G401 (cell line): ENCODE data around the gene DENND2D. TPM values are rescaled to one million over a fixed set of nuclear protein-coding genes. Genes with fewer than 3 reads are reported as not detected.

ENCODE experiments used
- DNase-seq: peaks from one replicate; pipeline ENCODE4 v3.0.0-alpha.2; 2015; ENCODE audit warnings: low spot score
- in situ Hi-C: cut with HindIII; loops from 2 replicates; pipeline ENCODE4 v1.10.0; 2016; ENCODE audit warnings: low sequenced_read_pairs, mixed read lengths
- total RNA-seq: library from RNA; depleted of rRNA; stranded (reverse); fragments of >200 nt; shearing (Covaris generic); gene quantifications from 2 replicates; pipeline ENCODE4 v1.2.3, GENCODE V29; 2014

The DENND2D gene
- total RNA-seq, 1 experiment from 2014 or later, result not detected

DNA sequence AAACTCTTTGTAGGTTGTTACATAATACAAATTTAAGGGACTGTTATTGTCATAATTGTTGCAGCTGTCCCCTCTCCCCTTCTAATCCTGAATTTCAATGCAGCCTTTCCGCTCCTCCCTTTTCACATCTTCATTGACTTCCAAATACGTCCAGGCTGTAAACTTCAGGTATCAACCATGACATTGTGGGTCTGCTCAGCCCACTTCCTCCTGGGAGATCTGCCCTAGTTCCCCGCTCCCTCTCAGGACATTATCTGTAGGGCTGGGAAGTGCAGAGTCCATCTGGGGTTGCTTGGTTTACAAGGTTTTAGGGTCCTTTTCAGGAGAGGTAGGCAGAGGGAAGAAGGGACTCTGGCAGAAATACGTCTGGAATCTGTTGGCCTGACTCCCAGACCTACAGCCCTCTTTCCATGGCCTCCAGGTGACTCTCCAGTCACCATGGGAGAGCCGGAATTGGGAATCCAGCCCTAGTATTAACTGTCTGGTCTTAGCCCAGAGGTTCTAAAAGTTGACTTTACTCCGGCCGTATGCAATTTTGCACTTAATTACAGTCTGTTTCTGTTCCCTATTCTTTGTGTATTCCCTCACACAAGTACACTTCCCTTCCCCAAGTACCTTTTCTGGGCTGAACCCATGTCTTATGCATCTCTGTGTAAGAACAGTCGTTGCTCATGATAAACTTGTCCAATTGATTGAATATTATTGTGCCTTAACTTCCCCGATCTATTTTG lies 4.7 kb upstream of the DENND2D start:
- in situ Hi-C loops, result no loop called here
- DNase-seq, result no peak

DNA sequence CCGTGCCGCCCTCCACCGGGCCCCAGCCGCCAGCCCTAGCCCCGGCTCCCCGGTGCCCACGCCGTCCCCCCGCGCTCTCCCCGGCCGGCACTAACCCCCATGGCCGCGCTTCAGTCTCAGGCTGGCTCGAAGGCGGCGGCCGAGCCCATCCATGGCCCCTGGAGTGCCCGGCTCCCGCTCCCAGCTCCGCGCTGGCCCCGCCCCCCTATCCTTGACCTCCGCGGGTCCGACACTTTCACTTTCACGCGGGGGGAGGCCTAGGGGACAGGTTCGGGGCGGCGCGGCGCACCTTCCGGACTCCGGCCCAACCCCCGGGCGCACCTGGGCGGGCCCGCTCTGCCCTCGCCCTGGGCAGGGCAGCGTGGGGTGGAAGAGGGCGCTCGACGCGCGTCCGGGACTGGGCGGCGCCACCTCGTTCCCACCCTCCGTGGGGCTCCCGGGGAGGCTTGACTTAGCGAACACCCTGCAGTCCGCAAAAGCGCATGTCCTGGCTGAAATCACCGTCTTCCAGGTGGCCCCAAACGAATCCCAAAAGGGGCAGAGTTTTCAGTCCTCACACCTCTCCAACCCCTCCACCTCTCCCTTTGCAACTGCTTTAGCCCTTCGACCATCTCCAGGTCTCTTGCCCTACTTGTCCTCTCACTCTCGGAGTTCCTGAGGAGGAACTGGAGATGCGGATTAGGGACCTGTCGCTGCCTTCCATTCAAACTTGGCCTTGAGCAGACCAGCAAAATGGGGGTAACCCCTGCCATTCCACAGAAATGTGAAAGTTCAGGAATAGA lies 3.9 kb upstream of the DENND2D start:
- in situ Hi-C loops, result no loop called here
- DNase-seq, result no peak

DNA sequence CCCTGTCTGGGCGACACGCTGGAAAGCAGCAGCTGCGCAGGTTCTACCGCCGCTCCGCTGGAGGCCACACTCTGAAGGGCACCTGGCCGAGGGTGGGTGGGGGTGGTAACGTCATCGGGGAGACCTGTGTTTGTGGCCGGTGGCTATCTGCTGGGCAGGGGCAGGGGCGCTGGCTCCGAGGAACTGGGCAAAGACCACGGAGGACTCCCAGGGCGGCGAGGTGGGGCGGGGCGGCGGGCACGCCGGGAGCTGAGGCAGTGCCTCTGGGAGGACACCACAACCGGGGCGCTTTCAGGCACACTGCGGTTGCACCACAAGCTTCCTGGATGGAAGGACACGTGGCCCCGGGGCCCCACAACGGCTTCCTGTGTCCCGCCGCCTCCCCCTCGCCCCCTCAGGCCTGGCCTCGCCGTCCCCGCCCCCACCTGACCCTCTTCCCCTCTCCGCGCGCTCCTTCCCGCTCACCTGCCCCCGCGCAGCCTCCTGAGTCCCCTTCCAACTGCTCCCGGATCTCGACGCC lies 3.3 kb upstream of the DENND2D start:
- DNase-seq, result no peak
- in situ Hi-C loops, result no loop called here

DNA sequence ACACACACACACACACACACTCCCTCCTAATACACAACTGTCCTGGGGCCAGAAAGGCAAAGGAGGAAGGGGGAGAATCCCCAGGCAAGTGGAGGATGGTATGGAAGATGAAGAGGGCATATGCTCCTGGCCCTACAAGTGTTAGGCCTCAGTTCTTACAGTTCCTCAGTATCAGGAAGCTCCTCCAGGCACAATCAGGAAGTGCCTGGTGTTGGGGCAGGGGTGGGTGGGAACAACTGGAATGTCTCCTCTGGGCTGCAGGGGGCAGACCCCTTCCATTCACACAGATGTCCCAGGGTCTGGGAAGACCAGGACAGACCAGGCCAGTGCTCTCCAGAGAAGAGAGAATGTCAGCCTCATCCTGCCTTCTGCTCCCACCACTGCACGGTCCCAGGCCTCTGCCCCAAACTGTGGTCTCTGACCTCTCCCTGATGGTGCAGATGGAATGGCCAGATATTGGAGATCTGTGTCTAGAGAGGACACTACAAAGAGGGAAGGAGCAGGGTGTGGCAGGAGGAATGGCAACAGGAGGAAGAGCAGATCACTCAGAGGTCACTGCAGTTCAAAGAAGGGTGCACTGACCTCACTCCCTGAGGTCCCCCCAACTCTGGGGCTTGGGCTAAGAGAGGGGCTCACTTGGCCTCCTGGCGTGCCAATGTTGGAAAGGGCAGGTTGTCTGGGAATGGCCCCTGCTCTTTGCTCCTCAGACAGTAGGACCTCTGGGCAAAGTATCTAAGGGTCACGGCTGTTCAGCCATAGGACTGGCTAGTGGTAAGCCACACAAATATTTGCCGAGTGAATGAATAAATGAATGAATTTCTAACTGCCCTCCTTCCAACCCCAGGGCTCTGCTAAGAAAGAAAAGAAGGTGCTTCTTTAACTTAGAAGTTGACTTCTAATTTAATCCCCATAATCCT lies 2.5 kb upstream of the DENND2D start:
- in situ Hi-C loops, result no loop called here
- DNase-seq, result no peak

DNA sequence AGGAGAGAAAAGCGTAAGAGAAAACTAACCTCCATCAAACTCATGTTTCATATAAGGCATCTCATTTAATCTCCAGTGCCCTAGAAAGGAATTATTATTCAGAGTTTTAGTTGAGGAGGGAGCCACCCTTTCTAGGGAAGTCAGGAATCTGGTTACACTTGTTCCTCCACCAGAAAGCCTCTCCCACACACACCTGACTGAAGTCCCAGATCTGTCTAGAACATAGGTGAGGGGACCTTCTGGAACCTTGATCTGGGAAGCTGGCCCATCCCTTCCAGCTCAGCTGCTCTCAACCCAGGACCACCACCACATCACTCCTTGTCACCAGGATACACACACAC lies 1.9 kb upstream of the DENND2D start:
- in situ Hi-C loops, result no loop called here
- DNase-seq, result no peak

DNA sequence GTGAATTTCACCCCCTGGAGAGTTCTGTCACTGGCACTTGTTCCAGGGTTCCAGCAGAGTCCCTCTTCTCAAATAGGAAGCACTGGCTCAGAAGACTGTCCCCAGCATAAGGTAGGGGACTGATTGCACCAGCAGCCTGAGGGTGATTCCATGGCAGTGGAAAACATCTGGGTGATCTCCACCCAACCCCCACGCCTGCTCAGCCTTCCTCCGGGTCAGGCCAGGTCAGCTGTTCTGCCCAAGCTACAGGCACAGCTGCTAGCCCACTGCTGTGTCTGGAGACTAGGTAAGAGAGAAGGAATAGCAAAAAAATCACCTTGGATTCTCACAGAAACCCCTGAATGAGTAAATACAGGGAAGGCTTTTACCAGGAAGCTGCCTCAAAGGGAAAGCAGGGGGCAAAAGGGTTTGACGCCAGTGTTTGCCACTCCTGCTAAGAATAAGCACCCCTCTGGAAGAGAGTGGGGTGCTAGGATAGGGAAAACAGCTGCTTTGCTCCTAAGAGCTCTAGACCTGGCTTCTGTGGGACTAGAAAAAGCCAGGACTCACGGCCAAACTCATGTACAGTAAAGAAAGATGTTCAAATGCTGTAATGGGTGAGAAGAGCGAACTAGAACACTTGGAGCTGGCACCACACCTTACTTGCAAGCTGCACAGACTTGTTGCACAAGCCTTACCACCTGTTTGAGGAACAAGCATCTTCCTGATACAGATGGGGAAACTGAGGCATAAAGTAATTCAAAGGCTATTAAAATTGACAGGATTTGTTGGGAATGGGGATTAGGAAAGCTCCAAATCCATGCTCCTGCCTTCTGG lies 1.0 kb upstream of the DENND2D start:
- DNase-seq, result no peak
- in situ Hi-C loops, result no loop called here

DNA sequence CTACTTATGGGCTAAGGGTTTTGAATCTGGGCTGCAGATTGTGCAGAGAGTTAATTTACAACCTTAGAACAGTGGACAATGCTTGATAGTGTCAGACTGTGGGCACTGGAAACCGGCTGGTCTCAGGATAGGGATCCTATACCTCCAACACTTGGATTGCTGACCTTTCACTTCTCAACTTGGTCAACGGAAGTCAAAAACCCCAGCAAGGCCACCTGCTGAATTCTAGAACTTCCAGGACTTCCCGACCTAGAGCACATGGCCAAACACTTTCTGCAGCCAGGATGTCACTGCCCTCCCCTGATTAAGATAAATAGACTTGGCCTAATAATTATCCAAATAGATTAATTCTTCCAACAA lies 336 bp upstream of the DENND2D start:
- in situ Hi-C loops, result no loop called here
- DNase-seq, result no peak

DNA sequence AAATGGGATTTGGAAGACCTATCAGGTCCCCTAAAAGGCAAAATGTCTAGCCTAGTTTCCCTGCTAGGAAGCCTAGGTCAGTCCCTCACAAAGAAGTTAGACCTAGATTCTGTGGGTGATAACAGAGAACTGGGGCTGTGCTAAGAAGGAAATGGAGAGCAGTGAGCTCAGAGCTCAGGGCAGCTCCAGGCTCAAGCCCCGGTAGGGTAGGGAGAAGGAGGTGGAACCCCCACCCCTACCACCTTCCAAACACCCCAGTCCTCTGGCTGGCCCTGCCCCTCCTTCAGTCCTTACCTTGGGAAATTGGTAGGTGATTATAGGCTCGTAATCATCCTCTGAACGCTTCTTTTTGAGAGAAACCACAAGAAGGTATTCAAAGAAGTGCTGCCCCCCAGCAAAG lies 1.1 kb downstream of the DENND2D start:
- in situ Hi-C loops, result no loop called here
- DNase-seq, result no peak

DNA sequence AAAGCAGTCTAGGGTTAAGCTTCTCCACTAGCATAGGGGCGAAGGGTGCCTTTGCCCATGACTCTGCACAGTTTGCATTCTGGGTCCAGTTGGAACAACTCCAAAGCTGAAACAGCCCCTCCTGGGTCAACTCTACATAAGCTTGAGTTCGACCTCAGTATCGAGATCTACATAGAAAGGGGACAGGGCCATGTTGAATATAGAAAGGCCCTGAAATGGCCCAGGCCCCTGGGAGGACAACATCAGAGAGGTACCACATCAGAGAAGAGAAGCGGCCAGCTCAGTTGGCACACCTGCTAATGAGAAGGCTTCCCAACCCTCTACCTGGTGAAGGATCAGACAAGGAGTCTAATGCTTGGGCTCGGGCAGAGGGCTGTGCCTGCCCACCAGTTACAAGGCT lies 1.6 kb downstream of the DENND2D start:
- DNase-seq, result no peak

DNA sequence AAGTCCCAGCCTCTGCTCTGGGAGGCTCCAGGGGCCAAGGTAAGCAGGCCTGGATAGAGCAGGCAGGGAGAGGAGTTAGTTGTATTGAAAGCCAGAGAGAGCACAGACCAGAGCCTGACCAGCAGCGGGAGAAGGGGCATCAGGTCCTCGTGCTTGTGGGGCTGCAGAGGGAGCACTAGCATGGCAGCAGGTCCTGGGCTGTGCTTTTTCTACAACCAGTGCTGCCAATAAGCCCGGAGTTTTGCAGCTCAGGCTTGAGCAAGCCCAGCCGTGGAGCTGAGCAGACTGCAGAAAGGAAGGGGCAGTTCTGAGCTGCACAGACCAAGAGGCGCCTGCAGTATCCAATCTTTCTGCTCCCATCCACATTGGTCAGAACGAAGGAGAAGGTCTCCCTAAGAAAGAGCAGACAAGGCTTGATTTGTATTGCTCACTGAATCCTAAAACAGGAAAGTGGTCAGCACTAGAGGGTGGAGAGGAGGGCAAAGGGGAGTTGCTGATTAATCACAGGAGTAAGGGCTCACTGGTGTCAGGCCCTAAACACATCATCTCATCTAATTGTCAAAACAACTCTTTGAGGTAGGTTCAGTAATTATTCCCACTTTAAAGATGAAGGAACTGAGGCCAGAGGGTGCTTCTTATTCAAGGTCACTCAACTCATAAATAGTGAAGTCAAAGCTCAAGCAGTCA lies 2.7 kb downstream of the DENND2D start:
- in situ Hi-C loops, result no loop called here
- DNase-seq, result no peak

More for the DNA sequence above, 1.6 kb downstream of the DENND2D start:
- in situ Hi-C loops, result no loop called here

DNA sequence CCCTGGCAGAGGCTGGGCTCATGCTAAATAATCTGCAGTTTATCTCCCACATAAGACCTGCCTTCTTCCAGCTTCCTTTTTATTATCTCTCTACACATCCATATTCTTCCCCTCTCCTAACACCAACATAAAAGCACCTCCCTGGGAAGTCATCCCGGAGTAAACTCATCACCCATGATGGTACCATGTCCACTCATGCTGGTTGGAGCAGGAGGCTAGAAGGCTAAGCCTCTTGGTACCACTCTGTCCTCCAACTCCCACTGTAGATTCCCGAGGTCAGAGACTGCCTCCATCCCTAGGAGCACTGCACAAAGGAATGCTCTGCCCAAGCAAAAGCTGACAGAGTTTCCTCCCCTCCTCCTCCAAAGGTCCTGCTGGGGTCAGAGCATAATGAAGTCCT lies 4.2 kb downstream of the DENND2D start:
- in situ Hi-C loops, result no loop called here
- DNase-seq, result no peak

DNA sequence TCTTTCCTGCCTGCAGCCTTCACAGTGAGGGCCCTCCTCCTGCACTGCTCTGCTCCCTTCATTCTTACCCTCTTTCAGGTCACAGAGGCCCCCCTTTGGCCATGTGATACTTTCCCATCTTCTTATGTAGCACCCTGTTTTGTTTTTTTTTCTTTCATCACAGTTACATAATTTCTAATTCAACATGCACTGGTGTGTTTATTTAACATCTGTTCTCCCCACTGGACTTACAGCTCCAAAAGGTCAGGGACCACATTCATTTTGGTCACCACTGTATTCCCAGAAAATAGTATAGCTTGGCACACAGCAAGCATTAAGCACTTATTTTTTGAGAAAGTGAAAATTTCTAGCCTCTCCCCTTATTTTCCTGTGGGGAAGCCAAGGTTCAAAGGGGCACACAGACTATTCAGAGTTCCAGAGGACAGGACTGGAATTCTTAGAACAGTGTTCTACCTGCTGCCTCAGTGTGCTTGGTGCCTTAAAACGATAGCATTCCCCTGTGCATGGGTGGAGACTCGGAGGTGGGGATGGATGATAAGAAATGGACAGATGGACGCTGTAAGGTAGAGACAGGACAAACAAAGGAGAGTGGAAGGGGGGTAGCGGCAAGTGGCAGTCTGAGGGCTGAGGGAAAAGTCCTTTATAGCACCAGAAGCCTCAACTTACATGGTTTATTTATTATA lies 5.3 kb downstream of the DENND2D start:
- in situ Hi-C loops, result no loop called here
- no peak for DNase-seq

DNA sequence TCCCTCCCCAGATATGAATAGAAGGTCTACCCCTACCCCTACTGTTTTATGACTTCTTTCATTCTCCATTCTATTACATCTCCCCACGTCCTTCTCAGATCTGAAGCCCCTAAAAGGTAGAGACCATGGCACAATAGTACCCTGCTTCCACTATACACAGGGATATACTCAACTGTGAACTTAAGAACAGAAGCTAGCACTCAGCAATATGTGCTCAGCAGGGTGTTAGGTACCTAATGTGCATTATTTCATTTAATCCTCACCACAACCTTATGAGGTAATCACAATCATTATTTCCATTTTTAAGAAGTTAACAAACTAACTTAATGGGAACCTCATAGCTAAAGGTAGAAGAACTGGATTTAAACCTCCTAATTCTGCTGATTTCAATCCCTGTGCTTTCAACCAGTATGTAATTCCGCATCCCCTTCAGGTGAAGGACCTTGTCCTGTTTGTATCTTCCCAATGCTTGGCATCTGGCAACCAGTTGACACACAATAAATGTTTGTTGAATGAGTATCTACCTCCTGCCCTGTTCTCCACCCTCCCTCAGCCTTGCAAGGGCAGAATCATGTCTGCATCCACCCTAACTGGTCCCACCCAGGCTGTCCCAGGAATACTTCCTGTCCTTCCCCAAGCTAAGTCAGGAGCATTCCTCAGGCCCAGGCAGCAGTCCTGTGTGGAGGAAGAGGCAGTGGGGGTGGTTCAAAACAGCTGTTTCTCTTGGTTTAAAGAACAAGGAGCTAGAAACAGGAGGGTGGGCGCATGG lies 6.5 kb downstream of the DENND2D start:
- in situ Hi-C loops, result no loop called here
- no peak for DNase-seq

DNA sequence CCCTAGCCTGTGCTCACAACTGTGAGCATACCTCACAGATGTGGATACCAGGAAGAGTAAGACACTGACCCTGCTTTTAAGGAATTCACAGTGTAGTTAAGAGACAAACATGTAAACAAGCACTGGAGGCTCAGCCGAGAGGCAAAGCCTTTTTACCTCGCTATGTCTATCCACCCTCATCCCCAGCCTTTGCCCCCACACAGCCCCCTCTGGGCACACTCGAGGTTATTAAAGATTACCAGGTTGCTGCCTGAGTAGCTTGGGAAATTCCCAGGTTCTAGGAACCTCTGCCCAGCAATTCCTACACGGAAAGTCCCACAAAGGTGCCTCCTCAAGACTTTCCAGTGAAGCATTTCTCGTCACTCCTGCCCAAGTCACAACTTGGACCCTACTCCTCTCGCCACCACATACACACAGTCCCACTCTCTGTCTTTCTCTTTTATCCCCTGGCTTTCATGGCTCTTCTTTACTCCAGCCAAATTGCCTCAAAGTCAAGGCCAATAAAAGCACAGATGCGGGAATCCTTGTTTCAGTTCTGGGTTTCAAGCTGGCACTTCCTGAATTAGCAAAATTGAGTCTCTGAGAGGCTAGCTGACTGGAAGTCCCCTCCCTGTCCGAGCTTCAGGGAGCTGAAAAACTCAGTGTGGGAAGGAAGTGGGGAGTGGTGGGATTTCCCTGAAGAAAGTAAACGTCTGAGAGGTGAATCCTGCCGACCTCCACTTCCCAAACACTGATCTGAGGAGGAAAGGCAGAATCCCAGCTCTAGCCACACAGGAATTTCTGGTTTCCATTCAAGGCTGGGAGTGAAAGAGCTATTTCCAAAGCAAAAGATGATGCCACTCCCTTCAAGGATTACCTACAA lies 7.6 kb downstream of the DENND2D start:
- in situ Hi-C loops, result no loop called here
- no peak for DNase-seq

DNA sequence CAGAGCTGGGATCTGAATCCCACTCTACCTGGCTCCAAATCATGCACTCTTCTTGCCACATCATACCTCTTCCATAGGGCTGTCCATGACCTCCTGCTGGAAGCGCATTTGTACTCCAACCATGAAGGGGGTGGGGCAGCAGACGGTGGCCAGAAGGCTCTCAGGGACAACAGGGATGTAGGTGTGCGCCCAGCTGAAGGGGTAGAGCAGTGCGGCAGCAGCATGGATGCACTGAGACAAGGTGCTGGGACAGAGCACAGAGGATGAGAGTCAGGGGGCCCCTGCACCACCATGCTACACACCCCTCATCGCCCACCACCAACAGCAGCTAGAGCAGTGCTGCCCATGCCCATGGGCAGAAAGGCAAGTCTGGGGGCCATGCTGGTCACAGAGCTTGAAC lies 8.4 kb downstream of the DENND2D start:
- DNase-seq, result no peak
- in situ Hi-C loops, result no loop called here

DNA sequence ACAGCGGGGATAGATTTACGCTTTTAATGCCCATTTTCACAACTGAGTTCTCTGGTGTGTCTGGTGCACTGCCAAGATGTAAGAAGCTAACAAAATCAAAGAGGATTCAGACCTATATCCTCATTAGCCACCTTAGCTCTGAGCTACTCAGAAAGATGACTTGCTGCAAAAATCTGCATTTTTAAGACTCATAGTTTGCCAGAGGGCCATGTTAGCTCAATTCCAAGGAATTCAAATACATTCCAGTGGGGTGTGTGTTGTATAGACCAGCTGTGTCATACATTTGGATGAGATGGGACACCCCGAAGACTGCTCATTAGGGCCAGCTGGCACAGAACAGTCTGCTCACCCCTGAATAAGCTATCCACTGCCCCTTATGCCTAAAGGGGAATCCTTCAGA lies 8.9 kb downstream of the DENND2D start:
- no peak for DNase-seq
- in situ Hi-C loops, result no loop called here
